Measurements from ENCODE around the gene PRLH. TPM values are rescaled to one million over a fixed set of nuclear protein-coding genes. Genes with fewer than 3 reads are reported as not detected.

Gene PRLH
- total RNA-seq, 1 donor from 2014 or later = not detected

DNA sequence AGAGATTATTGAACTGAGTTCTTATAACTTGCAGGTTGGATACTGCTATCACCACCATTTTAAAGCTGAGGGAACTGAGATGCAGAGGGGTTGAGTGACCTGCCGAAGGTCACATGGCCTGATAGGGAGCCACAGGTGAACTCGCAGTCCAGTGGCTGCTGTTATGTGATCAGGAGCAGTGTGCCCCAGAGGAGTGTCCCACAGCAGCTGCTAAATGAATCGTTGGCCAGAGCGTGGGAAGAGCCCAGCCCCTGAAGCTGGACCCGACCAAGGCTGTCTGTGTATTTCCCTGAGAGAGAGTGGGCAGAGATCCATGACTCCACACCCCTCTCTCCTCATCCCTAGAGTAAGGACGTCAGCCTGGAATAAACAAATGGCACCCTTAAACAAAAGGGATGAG is 26.7 kb upstream of the PRLH start:
- DNase-seq (ENCODE audit: low spot score) = no peak

DNA sequence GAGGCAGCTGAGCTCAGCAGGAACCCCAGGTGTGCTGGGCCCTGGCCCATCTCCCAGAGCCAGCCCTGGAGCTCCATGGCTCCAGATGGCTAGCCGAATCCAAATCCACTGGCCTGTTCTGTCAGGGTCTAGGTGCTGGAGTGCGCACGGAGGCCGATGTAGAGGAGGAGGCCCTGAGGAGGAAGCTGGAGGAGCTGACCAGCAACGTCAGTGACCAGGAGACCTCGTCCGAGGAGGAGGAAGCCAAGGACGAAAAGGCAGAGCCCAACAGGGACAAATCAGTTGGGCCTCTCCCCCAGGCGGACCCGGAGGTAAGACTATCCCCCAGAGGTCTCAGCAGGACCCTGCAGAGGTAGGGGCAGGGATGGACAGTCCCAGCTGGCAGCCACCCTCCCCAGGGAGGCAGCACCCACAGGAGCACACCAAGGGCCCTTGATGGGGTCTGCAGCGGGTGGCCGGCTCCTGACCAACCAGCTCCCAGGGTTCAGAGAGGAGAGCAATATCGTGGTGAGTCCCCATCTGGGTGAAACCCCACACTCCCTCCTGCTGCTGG is 26.1 kb upstream of the PRLH start:
- DNase-seq (ENCODE audit: low spot score) = no peak

DNA sequence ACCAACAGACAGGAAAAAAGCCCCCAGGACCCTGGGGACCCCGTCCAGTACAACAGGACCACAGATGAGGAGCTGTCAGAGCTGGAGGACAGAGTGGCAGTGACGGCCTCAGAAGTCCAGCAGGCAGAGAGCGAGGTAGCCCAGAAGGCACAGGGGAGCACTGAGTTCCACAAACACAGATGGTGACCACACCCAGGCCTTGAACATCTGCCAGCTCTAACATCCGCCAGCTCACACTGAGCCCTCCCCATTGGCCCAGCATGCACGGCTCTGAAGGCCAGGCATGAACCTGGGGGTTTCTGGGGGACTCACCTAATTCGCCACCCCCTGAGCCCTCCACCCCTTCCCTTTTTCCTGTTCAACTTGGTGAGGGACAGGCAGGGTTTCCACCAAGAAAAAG is 25.6 kb upstream of the PRLH start:
- DNase-seq (ENCODE audit: low spot score) = peak; percentile 66

DNA sequence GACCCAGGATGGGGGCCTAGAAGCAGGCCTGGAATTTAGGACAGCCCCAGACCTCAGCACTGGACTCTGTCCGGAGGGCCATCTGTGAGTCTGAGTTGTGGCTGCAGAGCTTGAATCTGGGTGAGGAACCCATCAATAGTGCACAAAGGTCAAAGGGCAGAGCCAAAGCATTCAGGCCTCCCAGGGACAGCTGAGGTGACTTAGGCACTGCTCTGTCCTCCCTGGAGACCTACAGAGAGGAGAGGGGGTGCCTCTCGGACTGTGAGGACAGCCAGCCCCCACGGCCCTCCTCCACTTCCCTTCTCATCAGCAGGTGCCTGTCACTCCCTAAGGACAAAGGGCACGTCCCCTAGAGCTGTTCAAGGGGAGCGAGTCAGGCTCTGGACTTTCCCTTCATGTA is 25.1 kb upstream of the PRLH start:
- no peak for DNase-seq (ENCODE audit: low spot score)

DNA sequence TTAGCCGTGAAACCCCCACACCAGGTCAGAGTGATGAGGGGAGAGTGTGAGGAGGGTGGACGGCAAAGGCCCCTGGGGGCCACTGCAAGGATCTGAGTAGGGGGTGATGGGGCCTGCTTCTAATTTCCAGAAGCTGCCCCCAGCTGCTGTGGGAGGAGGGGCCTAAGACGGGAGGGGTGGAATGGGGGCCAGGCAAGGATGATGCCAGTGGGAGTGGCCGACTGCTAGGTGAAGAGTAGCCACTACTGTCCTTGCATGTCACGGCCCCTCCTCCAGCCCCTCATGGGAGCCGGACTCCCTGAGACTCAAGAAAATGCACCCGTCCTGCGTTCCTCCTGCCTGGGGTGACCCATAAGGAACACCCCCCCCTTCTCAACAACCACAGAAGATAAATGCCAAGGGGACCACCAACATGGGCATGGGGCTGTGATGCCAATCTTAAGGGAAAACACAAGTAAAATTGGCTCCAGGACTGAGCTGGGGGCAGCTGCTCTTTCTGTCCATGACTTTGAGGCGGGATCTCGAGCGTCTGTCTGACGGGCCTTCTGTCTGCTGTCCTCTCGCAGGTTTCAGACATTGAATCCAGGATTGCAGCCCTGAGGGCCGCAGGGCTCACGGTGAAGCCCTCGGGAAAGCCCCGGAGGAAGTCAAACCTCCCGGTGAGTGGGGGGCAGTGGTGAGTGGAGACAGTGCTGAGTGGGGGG is 24.2 kb upstream of the PRLH start:
- no peak for DNase-seq (ENCODE audit: low spot score)

DNA sequence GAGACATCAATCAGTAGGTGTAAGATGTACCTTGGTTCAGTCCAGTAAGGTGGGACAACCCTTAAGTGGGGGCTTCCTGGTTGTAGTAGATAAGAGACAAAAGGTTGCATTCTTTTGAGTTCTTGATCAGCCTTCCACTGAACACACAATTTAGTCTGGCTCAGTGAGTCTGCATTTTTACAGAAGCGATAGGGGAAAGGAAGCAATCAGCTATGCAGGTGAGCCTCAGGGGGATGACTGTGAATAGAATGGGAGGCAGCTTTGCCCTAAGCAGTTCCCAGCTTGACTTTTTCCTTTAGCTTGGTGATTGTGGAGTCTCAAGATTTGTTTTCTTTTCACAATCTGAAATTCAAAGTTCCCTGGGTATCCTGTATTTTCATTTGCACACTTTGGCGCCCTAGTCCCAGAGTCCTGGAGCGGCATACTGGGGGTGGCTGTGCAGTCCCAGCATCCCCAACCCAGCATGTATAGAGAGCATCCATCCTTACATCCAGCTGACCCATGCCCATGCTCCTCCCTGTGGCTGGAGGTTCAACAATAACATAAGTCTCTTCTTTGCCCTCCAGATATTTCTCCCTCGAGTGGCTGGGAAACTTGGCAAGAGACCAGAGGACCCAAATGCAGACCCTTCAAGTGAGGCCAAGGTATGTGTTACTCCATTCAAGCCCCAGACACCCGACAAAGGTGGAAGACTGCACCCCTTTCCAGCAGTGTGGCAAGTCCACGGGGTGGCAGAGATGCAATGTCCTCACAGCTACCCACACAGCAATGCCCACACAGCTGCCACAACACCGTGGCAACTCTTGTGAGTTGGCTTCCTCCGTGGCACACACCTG is 20.1 kb upstream of the PRLH start:
- no peak for DNase-seq (ENCODE audit: low spot score)

DNA sequence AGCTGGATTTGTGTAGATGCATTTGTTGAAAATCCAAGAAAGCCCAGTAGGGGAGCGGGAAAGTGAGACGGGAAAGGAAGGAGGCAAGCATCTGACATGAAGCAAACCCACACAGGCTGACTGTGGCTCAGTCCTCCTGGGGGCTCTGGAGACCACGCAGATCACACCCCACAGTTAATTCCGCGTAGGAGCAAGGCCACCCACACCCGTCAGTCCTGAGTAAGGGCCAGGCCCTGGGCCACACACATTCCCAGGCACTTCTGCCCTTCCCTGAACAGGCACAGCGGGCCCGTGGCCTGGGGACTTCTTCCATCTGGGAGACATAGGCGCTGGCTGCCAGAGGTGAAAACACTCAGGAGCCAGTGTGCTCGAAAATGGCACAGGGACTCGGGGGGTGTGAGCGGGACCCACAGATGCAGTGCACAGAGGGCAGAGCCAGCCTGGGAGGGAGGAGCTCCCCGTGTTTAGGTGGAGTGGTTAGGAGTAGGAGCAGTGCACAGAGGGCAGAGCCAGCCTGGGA is 19.4 kb upstream of the PRLH start:
- DNase-seq (ENCODE audit: low spot score) = no peak

DNA sequence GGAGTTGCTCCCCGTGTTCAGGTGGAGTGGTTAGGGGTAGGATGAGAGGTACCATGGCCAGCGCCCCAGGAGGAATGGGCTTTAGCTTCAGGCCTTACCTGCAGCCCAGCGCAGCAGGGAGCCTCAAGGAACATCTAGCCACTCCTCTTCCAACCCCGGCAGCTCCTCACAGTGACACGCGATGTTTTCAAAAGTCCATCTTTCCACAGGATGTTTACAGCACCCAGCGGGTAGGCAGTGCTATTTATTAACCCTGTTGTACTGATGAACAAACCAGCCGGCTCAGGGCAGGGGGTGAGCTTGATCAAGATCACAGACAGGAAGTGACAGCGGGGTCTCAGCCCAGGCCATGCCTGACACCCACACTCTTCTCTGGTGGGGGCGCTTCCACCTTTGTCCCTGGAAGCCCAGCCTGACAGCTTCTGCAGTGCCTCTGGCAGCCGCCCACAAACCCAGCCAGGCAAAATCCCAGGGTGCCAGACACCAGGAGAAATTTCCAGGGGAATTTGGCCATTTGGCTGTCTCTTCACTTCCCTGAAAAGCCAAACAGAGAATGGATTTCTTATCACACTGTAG is 18.4 kb upstream of the PRLH start:
- DNase-seq (ENCODE audit: low spot score) = no peak

DNA sequence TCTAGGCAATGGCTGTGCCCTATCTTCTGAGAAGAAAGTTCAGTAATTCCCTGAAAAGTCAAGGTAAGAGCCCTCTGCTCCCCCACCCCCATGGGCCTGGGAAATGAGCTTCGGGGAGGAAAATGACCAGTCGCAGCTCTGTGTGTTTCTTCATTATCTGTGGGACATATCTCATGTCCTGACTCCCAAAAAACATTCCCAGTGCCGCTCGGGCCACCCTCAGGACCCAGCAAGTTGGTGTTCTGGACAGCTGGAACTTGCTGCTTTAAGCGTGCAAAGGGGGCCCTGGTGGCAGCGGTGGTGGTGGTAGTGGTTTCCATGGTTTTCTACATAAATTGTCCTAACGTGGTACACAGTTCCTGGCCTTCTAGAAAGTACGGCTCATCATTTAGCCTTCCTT is 17.2 kb upstream of the PRLH start:
- no peak for DNase-seq (ENCODE audit: low spot score)

DNA sequence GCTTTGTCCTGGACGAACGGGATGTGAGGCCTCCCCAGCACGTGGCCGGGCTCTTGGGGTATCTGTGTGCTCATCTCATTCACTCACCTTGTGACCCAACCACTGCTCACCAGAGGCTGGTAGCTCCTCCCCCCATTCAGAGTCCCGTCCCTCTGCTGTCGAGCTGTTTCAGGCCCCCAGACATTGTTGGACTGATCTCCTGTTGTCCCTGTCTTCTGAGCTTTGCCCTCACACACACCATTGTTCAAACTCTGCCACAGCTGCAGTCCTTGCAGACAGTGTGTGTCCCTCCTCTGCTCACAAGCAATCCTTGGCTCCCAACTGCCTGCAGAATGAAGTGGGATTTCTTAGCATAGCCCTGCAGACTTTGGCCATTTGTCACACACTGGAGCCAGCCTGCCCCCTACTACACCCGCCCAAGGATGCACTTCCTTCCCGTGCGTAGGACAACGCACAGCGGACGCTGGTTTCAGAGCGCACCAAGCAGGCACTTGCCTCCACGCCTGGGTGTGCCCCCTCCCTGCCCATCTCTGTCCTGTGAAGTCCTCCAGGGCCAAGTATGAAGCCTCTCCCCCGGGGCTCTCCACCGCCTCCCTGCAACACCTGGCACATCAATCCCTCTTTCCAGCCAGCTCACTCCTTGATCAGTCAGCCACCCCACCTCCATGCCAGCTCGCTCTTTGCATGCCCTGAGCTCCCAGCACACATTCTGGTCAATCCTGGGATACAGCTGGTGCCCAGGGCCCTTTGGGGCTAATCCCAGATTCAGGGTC is 16.5 kb upstream of the PRLH start:
- no peak for DNase-seq (ENCODE audit: low spot score)

DNA sequence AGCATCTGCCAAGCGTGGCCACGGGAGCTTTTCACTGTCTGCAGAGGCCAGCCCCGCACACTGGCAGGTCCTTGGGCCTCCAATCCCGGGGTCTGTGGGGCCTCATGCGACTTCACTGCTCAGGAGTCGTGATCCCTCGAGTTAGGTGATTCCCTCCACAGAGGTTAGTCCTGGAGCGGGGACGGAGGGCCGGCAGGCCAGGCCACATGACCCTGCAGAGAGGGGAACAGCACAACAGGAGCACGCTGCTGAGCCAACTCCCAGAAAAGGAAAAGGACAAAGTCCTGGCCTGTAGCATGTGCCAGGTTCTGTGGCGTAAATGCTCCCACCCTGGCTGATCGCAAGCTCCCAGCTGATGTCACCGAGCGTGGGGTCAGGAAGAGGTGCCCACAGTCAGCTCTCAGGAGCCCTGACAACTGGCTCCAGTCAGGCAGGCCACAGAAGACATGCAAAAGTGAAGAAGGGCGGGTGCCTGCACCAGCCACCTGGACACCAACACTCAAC is 15.3 kb upstream of the PRLH start:
- DNase-seq (ENCODE audit: low spot score) = peak; percentile 39

DNA sequence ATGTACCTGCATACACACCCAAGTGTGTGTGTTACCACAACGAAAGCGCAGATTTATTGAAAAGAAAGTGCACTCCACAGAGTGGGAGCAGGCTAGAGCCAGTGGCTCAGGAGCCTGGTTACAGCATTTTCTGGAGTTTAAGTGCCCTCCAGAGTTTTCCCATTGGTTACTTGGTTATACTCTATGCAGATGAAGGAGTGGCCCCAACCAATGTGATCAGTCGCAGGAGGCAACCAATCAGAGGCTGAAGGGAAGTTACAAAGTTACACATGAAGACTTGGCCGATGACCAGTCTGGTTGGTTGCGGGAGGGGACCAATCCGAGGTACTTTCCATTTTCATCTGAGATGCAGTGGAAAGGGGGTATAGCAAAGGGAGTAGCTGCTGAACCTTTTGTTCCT is 13.5 kb upstream of the PRLH start:
- DNase-seq (ENCODE audit: low spot score) = no peak

DNA sequence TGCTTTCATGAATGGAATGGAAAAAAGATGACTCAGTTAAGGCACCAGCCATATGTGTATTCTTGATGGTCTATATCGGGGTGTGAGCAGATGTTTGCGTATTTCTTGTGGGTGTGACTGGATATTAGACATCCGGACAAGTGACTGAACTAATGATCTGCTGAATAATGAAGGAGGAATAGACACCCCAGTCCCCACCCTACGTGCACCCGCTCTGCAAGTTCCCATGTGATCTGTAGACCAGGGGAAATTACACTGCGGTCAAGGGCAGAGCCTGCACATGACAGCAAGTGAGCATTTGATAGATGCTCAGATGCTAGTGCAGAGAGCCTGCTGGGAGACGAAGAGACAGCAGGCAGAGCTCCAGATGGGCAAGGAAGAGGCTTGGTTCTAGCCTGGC is 12.4 kb upstream of the PRLH start:
- DNase-seq (ENCODE audit: low spot score) = no peak

DNA sequence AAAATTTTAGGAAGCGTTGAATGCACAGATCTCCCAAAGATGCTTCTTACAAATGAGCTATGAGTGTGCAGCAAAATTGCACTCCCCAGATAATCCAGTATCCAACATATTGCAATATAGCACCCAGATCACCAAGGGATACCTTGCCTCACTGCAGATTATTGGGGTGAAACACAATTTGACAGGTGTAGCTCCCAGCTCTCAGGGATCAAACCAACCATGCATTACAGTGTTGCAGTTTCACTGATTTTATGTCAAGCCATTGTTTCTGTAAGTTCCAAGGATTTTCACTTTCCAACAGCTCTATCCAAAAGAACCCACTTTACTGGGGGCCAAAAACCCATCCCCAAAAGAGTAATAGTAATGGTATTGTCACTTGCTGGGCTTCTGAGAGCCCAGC is 10.8 kb upstream of the PRLH start:
- no peak for DNase-seq (ENCODE audit: low spot score)

DNA sequence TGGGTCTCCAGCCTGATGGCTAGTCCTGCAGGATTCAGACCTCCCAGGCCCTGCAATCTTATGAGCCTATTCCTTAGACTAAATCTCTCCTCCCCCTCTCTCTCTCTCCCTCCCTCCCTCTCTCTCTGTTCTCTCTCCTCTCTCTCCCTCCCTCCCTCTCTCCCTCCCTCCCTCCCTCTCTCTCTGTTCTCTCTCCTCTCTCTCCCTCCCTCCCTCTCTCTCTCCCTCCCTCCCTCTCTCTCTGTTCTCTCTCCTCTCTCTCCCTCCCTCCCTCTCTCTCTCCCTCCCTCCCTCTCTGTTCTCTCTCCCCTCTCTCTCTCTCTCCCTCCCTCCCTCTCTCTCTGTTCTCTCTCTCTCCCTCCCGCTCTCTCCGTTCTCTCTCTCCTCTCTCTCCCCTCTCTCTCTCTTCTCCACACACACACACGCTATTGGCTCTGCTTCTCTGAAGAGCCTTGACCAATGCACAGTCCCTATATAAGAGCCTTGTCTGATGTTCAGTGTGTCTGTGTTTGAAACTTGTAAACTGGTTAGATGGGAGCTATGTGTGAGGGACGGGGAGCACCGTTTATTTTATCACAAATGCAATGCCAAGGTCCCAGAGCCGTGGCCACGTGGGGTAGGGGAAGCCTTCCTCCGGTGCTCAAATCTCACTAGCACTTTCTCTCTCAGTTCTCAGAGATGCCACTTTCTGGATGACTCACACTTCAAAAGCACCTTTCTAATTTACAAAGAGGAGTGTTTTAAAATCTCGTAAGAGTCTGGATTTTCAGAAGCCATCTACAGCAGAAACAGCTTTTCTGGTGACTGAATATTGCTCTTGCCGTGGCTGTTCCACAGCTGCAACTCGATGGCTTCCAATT is 9.4 kb upstream of the PRLH start:
- no peak for DNase-seq (ENCODE audit: low spot score)

DNA sequence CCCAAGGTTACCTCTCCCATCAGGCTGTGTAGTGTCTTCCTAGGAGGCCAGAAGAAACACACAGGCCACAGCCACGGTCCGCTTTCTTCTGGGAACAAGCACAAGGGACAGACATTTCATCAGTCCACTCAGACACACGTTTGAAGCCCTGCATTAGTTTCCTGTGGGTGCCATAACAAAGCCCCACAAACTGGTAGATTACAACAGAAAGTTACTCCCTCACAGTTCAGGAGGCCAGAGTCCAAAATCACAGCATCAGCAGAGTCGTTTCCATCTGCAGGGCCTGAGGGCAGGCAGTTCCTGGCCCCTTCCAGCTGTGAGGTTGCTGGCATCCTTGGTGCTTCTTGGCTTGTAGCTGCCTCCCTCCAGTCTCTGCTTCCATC is 8.8 kb upstream of the PRLH start:
- DNase-seq (ENCODE audit: low spot score) = no peak

DNA sequence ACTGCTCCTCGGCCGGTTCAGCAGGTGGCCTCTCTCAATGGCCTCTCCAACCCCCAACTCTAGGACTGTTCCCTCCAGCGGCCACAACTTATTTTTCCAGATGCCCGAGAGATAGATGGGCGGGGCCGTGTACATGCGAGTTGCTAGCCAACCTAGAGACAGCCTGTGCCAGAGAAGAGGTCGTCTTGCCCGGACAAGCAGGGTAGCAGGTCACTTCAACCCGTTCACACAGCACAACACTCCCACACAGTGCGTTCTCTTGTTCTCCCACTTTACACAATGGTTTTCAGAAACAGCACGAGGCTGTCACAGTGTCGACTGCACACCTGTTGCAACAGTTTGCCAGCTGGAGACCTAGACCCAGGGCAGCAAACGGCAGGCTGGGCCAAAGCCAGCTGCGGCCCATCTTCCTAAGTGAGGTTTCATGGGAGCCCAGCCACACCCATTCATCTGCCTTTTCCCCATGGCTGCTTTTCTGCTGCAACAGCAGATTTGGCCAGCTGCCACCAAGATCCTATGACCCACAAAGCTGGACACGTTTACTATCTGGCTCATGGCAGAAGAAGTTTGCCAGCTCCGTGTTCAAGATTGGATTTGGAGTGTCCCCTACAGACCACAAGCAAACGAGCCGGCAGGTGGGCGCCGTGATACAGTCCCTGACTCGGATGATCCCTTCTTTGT is 7.3 kb upstream of the PRLH start:
- DNase-seq (ENCODE audit: low spot score) = peak; percentile 71

DNA sequence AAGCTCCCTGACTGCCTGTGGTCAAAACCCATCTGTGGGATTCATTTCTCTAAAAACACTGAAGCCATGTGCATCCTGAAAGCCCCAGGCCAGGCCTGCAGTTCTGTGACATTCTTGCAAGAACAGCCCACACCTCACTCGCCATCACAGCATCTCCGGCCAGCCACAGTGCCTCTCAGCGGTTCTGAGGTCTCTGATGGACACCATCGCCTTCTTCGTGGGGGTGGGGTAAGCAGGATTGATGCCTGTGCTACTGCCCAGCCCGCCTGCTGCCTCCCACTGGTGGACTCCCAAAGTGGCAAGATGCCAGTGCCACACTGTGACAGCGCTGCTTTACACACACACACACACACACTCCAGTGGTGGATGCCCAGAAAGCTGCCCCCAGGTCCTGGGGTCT is 5.2 kb upstream of the PRLH start:
- DNase-seq (ENCODE audit: low spot score) = no peak

DNA sequence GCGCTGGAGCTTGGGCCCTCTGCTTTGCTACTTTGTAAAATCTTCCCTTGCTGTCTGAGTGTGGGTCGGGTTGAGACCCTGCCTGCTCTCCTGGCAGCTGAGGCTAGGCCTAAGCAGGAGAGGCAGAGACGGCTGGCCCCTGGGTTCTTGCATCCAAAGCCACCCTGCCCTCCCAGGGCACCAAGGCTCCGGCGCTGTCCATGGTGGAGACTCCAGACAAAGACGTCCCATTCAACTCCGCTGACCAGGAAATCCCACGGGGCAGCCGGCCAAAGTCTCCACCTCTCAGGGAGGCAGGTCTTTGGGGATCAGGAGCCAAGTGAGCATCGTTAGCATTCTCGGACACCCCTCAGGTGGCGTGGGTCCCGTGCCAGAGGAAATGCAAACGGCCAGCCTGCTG is 2.6 kb upstream of the PRLH start:
- peak; percentile 47 for DNase-seq (ENCODE audit: low spot score)

DNA sequence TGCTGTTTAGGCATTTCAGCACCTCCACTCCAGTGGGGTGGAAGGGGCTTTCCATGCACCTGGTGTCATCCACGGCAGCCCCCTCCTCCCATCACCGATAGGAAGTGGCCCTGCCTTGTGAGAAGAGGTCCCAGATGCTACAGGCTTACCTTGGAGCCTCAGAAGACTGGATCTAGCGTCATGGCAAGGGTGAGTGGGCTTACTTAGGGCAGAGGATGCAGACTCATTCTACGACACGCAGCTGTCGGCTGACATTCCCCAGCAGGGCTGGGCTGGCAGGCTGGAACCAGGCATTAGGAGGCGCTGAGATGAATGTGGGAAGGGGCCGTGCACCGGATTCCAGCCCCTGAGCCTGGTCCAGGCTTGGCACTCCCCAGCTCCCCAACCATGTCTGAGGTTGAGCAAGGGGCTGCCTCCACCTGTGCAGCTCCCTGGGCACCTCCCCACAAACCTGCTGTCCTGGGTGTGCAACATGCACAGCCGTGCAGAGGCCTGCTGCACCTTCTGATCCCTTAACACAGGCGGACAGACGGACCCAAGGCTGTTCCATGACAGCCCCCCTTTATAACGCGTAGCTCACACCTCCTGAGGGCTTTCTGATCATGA is 1.7 kb upstream of the PRLH start:
- no peak for DNase-seq (ENCODE audit: low spot score)
